HG03520 (cell line): ENCODE measurements around the gene OXNAD1.

Experiments
- ATAC-seq: cut with Tn5 transposase; IDR thresholded peaks from one replicate; pipeline ENCODE4 v1.9.1; 2021; ENCODE audit warnings: mild to moderate bottlenecking, moderate library complexity; ENCODE audit not compliant: unreplicated experiment

The OXNAD1 gene

GRCh38 chr3:16247282-16248061, 17.5 kb upstream of the OXNAD1 start:
- ATAC-seq: peak; percentile 69

- ATAC-seq: no peak
Observed at GRCh38 chr3:16248556-16248955, 16.5 kb upstream of the OXNAD1 start.

GRCh38 chr3:16249336-16249735, 15.7 kb upstream of the OXNAD1 start:
- ATAC-seq: no peak

- ATAC-seq: no peak
Observed at GRCh38 chr3:16249886-16250285, 15.1 kb upstream of the OXNAD1 start.

GRCh38 chr3:16251316-16252085, 13.5 kb upstream of the OXNAD1 start:
- no peak for ATAC-seq

GRCh38 chr3:16252243-16252978, 12.6 kb upstream of the OXNAD1 start:
- no peak for ATAC-seq

- no peak for ATAC-seq
Observed at GRCh38 chr3:16252988-16253387, 12.0 kb upstream of the OXNAD1 start.

- ATAC-seq: no peak
Observed at GRCh38 chr3:16253601-16254000, 11.4 kb upstream of the OXNAD1 start.

- no peak for ATAC-seq
Observed at GRCh38 chr3:16254916-16255315, 10.1 kb upstream of the OXNAD1 start.

GRCh38 chr3:16255326-16255725, 9.7 kb upstream of the OXNAD1 start:
- ATAC-seq: no peak

GRCh38 chr3:16255726-16256125, 9.3 kb upstream of the OXNAD1 start:
- no peak for ATAC-seq

GRCh38 chr3:16257309-16257708, 7.7 kb upstream of the OXNAD1 start:
- no peak for ATAC-seq

GRCh38 chr3:16258177-16258576, 6.8 kb upstream of the OXNAD1 start:
- ATAC-seq: no peak

GRCh38 chr3:16258866-16259265, 6.1 kb upstream of the OXNAD1 start:
- no peak for ATAC-seq

GRCh38 chr3:16260046-16260445, 5.0 kb upstream of the OXNAD1 start:
- ATAC-seq: no peak

- no peak for ATAC-seq
Observed at GRCh38 chr3:16262174-16262573, 2.8 kb upstream of the OXNAD1 start.

- ATAC-seq: no peak
Observed at GRCh38 chr3:16264174-16264707, 771 bp upstream of the OXNAD1 start.

GRCh38 chr3:16265455-16265786, 409 bp downstream of the OXNAD1 start:
- ATAC-seq: no peak

- no peak for ATAC-seq
Observed at GRCh38 chr3:16266714-16267113, 1.7 kb downstream of the OXNAD1 start.

- no peak for ATAC-seq
Observed at GRCh38 chr3:16270855-16271254, 5.8 kb downstream of the OXNAD1 start.

- no peak for ATAC-seq
Observed at GRCh38 chr3:16272588-16272987, 7.6 kb downstream of the OXNAD1 start.
